ENCODE data around the gene SH2D3A. TPM values are rescaled to one million over a fixed set of nuclear protein-coding genes. Genes with fewer than 3 reads are reported as not detected.

The SH2D3A gene
- total and polyA plus RNA-seq, 2 of the 8 experiments (the other 6 are each of a cell fraction or from before 2014, with no cell fraction given): 14.5 to 22.1 TPM

- no peaks in the 10 kb centered on the region for H3K79me1 ChIP-seq (ENCODE audit: low read depth, low read length)
- ChIA-PET CTCF (ENCODE audit: partially characterized antibody) (no interaction called here), POLR2A (ENCODE audit: partially characterized antibody) (no interaction called here)
- no peak overlapping the region for H3K23ac ChIP-seq (ENCODE audit: insufficient read length)
- H3K27me3 ChIP-seq (replicated peaks in 1 of 4; ENCODE audit: control insufficient read depth in 3 of 4, extremely low read depth in 1 of 4, insufficient read depth in 3 of 4, low read length in 3 of 4): no peaks in the 10 kb centered on the region
- H3K79me2 ChIP-seq (ENCODE audit: control insufficient read depth in 1 of 2, insufficient read depth in 2 of 2, low read length in 2 of 2): no peaks in the 10 kb centered on the region
- H3K18ac ChIP-seq (ENCODE audit: extremely low read depth, low read length): no peak overlapping the region
- H3K56ac ChIP-seq (replicated peaks; ENCODE audit: insufficient read length, low read depth, low read length): no peak overlapping the region
- peaks cover 6 to 34% of the 10 kb centered on the region in 2 experiments; a peak in 3 of 4 replicates for H3K9me3 ChIP-seq (ENCODE audit: insufficient read depth in 2 of 2, low read depth in 1 of 2, low read length in 1 of 2)
- H2BK12ac ChIP-seq (ENCODE audit: low read depth, low read length): no peak overlapping the region
- H2BK5ac ChIP-seq (ENCODE audit: low read depth, low read length): no peak overlapping the region
- no peak overlapping the region for H4K8ac ChIP-seq (ENCODE audit: extremely low read depth, insufficient read depth, low read length)
- no peaks in the 10 kb centered on the region for H4K20me1 ChIP-seq (replicated peaks in 1 of 2; ENCODE audit: control insufficient read depth in 1 of 2, insufficient read depth in 2 of 2, low read length in 2 of 2)
- H3K4me3 ChIP-seq (ENCODE audit: extremely low read depth in 1 of 4, insufficient read depth in 2 of 4, low read depth in 3 of 4, low read length in 4 of 4): no peak overlapping the region
- no peak overlapping the region for H4K91ac ChIP-seq (replicated peaks; ENCODE audit: insufficient read length, low read length)
- DNase-seq (ENCODE audit: low read depth in 1 of 2, low spot score in 2 of 2) (no peak), FAIRE-seq (no peak)
- 90% methylated on average over 4 of the region's 4 CpGs; no CpG with 5 or more reads in 1 of the 2 experiments for WGBS, 2 experiments (ENCODE audit: extremely low coverage in 1 of 2, insufficient coverage in 1 of 2, insufficient read length in 1 of 2, insufficient replicate concordance in 2 of 2, low coverage in 1 of 2, low lambda C conversion rate in 2 of 2, missing lambda C conversion rate in 1 of 2)
- peaks cover 3% of the 10 kb centered on the region; the same call in 1 of the 2 replicates for H3K23me2 ChIP-seq (ENCODE audit: low read depth, low read length)
- no peak overlapping the region for H3K4ac ChIP-seq (replicated peaks; ENCODE audit: insufficient read length, low read depth, low read length)
- H2BK20ac ChIP-seq (ENCODE audit: low read length): no peak overlapping the region
- peaks cover 0 to 7% (median 0%) of the 10 kb centered on the region in 4 experiments; a peak in 2 of 7 replicates for H3K4me1 ChIP-seq (replicated peaks in 1 of 4; ENCODE audit: control insufficient read depth in 3 of 4, insufficient read depth in 4 of 4, low read length in 3 of 4)
- no peak overlapping the region for H3K27ac ChIP-seq (ENCODE audit: low read depth, low read length)
- no peak overlapping the region for H4K5ac ChIP-seq (ENCODE audit: insufficient read length, low read depth, low read length)
- no peak overlapping the region for H2AFZ ChIP-seq (ENCODE audit: low read length)
- H2BK120ac ChIP-seq (replicated peaks; ENCODE audit: low read depth, low read length): no peak overlapping the region
- H3K36me3 ChIP-seq (ENCODE audit: control insufficient read depth in 2 of 4, insufficient read depth in 4 of 4, low read length in 3 of 4): no peaks in the 10 kb centered on the region
- H3K14ac ChIP-seq (ENCODE audit: insufficient read length): no peak overlapping the region
- H3K4me2 ChIP-seq (ENCODE audit: insufficient read depth in 1 of 2, low read depth in 2 of 2, low read length in 2 of 2): no peak overlapping the region
- H2AK5ac ChIP-seq (ENCODE audit: low read depth, low read length): no peak overlapping the region
- H2BK15ac ChIP-seq (ENCODE audit: low read length): no peak overlapping the region
- TF ChIP-seq TAF7 (optimal IDR thresholded peaks at IDR 0.05; ENCODE audit: borderline replicate concordance, low read depth, low read length) (no peak), BCL11A (IDR thresholded peaks at IDR 0.05; ENCODE audit: low read depth in 2 of 2, low read length in 2 of 2) (no peak), NRF1 (IDR thresholded peaks at IDR 0.05; ENCODE audit: low read depth, low read length) (no peak), CTBP2 (IDR thresholded peaks at IDR 0.05; ENCODE audit: borderline replicate concordance, insufficient read depth, insufficient read length, low read length) (no peak), CHD1 (IDR thresholded peaks at IDR 0.05; ENCODE audit: low read depth, low read length) (no peak), FOSL1 (IDR thresholded peaks at IDR 0.05; ENCODE audit: insufficient read depth, low read depth, low read length) (no peak), RAD21 (IDR thresholded peaks at IDR 0.05 in 1 of 2, conservative IDR thresholded peaks at IDR 0.05 in 1 of 2; ENCODE audit: low read depth in 2 of 2, low read length in 2 of 2) (no peak), KDM4A (IDR thresholded peaks at IDR 0.05; ENCODE audit: low read depth, low read length, severe bottlenecking) (no peak), RBBP5 (IDR thresholded peaks at IDR 0.05; ENCODE audit: borderline replicate concordance, low read depth, low read length) (no peak), KDM5A (IDR thresholded peaks at IDR 0.05; ENCODE audit: low read length) (no peak), SIX5 (IDR thresholded peaks at IDR 0.05; ENCODE audit: low read depth, low read length) (no peak), BRCA1 (IDR thresholded peaks at IDR 0.05; ENCODE audit: low read depth, low read length) (no peak)
- H3K9ac ChIP-seq (replicated peaks in 1 of 4; ENCODE audit: extremely low read depth in 1 of 4, low read depth in 3 of 4, low read length in 3 of 4): no peak overlapping the region
Observed at GRCh38 chr19:6806488-6806887, 39.3 kb upstream of the SH2D3A start.

Data from H1 (cell line).